ENCODE results near the gene DDX31. TPM values are rescaled to one million over a fixed set of nuclear protein-coding genes. Genes with fewer than 3 reads are reported as not detected.

Gene DDX31
- total RNA-seq, 2 donors from 2014 or later: 13.9 to 16.7 TPM

DNA sequence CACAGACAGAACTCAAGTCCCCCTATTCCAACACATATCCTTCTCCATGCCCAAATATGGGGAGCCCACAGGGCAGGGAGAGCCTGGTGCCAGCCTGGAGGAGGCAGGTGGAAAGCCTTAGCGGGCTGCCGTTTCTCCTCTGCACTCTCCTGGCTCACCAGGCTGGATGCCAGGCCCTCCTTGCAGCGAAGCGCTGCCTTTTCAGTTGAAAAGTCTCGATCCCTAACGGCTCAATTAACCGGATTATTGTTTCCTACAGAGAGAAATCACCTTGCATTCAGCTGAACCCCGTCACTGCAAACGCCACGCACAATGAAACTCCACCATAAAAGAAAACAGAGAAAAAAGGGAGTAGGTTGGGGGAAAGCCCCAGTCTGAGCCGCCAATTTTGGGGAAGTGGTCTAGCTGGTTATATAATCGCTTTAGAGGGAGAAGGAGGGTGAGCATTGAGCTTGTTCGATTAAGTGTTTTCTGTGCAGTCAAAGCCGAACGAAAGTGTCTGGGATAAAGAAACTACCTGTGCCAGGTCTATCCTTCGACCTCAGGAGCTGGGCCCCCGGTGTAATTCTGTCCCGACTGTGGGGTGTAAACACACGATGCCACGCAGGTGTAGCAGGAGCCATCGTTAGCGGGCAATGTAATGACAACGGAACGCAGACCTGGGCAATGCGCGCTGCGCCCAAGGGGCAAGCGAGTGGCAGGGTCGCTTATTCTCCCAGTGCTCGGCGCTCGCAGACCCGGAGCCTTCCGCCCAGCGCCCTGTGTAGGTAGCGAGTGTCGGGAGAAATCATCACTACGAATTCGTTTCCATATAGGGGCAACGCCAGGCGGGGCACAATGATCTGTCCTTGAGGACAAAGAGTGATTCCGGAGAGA, 83.6 kb downstream of the DDX31 start:
- Mint-ChIP-seq H3K9me3 (no peaks in the 10 kb centered on the region), H3K4me3 (no peak overlapping the region), H3K27ac (no peak overlapping the region), H3K36me3 (ENCODE audit: insufficient read depth in 2 of 2) (peaks cover 0 to 3% of the 10 kb centered on the region in 2 donors), H3K4me1 (ENCODE audit: low read depth) (peaks cover 19% of the 10 kb centered on the region), H3K27me3 (ENCODE audit: low read depth) (peaks cover 84% of the 10 kb centered on the region)
- DNase-seq (no peak), ATAC-seq (replicated peaks in 1 of 2) (no peak)

DNA sequence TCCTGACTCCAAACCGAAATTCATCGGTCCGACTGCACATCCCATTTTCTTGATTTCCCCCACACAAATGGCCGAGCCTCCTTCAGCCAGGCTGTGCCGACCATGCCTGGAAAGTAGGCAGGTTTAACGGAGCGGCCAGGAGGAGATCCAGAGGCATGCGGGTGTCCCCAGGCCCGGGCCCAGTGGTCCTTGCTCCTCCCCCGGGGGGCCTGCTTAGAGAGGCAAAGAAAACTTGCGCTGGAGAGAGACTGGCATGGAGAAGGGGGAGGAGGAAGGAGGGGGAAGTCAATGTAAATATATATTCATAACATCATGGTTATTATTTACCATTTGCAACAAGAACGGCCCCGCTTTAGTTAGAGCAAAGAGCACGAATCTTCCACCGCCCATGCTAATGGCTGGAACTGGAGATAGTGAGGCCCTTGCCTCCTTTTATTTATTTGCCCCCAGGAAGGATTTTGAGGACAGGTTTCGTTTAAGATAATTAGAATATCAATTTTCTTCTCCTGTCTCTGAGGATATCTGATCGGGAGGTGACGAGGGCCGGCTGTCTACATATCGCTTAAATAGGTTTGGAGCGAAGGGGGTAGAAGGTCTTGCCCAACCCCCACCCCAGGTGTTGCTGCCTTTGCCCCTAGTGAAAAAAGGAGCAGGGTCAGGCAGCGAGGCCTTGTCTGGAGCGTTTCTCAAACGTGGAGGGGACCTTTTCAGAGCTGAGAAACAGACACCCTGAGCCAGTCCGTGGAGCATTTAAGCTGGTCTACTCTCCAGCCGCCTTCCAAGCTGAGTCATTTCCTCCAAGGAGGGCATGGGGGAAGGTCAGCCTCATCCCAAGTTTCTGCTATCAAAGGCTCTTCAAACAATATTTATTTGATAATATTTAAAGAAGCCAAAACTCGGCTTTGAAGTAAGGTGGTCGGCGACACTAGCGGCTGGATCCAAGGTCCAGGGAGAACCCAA, 84.9 kb downstream of the DDX31 start:
- peaks cover 0 to 3% of the 10 kb centered on the region in 2 donors for H3K36me3 Mint-ChIP-seq (ENCODE audit: insufficient read depth in 2 of 2)
- peaks cover 19% of the 10 kb centered on the region for H3K4me1 Mint-ChIP-seq (ENCODE audit: low read depth)
- no peaks in the 10 kb centered on the region for H3K9me3 Mint-ChIP-seq
- H3K4me3 Mint-ChIP-seq: no peak overlapping the region
- DNase-seq (no peak), ATAC-seq (replicated peaks in 1 of 2) (no peak)
- H3K27ac Mint-ChIP-seq: no peak overlapping the region
- H3K27me3 Mint-ChIP-seq (ENCODE audit: low read depth): peaks cover 82% of the 10 kb centered on the region

DNA sequence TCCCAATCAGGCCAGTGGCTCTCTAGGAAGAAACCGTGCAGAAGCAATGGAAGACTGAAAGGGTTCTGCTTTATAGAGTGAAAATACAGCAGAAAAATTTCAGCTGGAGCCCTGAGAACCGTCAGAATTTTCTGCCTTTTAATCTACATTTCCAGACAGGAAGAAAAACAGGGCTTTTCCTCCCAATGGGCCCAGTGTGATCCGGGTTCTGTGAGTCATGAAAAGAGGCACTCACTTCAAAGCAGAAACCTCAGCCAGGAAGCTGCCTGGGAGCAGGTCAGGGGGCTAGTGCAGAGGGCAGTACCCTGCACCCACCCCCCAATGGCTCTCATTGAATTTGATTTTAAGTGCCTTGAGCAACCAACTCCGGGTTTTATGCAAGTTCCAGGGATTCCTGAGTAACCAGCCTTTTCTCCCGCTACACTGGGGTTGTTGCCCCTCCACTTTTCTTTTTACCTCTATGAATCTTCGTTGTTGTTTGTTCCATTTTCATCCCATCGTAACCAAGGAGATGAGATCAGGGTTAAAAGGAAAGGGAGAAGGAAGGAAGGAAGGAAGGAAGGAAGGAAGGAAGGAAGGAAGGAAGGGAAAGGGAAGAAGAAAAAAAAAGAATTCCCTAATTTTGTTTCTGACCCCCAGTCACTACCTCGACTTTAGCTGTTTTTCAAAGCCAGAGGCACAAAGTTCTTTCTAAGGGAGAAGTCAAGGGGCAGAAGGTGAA, 86.0 kb downstream of the DDX31 start:
- H3K4me3 Mint-ChIP-seq: no peak overlapping the region
- DNase-seq (no peak), ATAC-seq (replicated peaks in 1 of 2) (no peak)
- peaks cover 0 to 5% of the 10 kb centered on the region in 2 donors for H3K36me3 Mint-ChIP-seq (ENCODE audit: insufficient read depth in 2 of 2)
- peaks cover 19% of the 10 kb centered on the region for H3K4me1 Mint-ChIP-seq (ENCODE audit: low read depth)
- H3K27me3 Mint-ChIP-seq (ENCODE audit: low read depth): peaks cover 86% of the 10 kb centered on the region
- H3K27ac Mint-ChIP-seq: no peak overlapping the region
- no peaks in the 10 kb centered on the region for H3K9me3 Mint-ChIP-seq

DNA sequence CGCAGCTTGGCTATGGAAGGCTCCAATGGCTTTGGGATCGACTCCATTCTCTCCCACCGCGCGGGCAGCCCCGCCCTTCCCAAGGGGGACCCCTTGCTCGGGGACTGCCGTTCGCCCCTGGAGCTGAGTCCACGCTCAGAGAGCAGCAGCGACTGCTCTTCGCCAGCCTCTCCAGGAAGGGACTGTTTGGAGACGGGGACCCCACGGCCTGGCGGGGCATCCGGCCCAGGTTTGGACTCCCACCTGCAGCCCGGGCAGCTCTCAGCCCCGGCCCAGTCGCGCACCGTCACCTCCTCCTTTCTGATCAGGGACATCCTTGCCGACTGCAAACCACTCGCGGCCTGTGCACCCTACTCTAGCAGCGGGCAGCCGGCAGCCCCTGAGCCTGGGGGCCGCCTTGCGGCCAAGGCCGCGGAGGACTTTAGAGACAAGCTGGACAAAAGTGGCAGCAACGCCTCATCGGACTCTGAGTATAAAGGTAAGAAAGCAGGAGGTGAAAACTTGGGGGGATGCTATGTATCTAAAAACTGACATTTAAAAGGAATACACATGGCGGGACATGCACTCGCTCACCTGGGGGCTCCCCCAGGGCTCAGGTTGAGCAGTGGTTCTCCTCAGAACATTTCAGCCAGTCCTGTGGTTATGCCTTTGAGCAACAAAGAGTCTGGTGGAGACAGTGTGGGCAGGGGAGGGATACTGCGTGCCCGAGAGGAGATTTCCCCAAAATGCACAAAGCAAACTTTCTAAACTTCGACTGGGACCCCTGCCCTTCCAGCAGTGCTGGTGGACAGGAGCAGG, 86.8 kb downstream of the DDX31 start:
- Mint-ChIP-seq H3K9me3 (no peaks in the 10 kb centered on the region), H3K27ac (no peak overlapping the region), H3K4me3 (no peak overlapping the region), H3K36me3 (ENCODE audit: insufficient read depth in 2 of 2) (peaks cover 0 to 5% of the 10 kb centered on the region in 2 donors), H3K4me1 (ENCODE audit: low read depth) (peaks cover 14% of the 10 kb centered on the region), H3K27me3 (ENCODE audit: low read depth) (peaks cover 87% of the 10 kb centered on the region)
- no peak for ATAC-seq (replicated peaks in 1 of 2)
- DNase-seq: no peak

DNA sequence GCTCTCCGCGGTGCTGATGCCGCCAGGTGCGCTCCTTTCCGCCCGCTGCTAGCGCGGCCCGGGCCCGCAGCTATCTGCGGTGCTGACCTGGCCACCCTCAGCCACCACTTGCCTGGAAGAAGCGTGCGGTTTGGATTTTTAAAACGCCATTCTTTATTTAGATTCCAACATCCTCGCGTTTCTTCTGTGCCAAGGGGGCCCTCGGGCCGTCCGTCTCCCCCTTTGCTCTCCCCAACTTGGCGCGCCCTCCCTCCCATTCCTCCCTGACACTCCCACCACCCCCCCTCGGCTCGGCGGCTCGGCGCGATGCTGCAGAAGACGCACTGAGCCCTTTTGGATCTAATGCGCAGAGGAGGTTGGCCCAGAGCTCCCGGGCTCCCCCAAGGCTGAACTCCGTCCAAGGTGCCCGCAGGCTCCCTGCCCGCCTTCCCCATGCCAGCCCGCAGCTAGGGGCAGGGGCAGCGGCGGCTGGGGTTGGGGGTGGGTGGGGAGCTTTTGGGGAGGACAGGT, 87.5 kb downstream of the DDX31 start, which contains the start of gene BARHL1:
Gene BARHL1, plus strand, starts transcription at position 331 of the 510 bp plus-strand sequence. CDS start 192 bp downstream, outside the sequence.
- no peak for DNase-seq
- H3K4me3 Mint-ChIP-seq: peak within 1 kb of the TSS; percentile 74 to 95
- H3K27me3 Mint-ChIP-seq (ENCODE audit: low read depth): peaks cover 87% of the 10 kb centered on the region
- ATAC-seq (replicated peaks in 1 of 2): no peak
- H3K36me3 Mint-ChIP-seq (ENCODE audit: insufficient read depth in 2 of 2): peaks cover 0 to 5% of the 10 kb centered on the region in 2 donors
- H3K27ac Mint-ChIP-seq: peak within 1 kb of the TSS; percentile 91
- no peaks in the 10 kb centered on the region for H3K9me3 Mint-ChIP-seq
- peaks cover 12% of the 10 kb centered on the region for H3K4me1 Mint-ChIP-seq (ENCODE audit: low read depth)

DNA sequence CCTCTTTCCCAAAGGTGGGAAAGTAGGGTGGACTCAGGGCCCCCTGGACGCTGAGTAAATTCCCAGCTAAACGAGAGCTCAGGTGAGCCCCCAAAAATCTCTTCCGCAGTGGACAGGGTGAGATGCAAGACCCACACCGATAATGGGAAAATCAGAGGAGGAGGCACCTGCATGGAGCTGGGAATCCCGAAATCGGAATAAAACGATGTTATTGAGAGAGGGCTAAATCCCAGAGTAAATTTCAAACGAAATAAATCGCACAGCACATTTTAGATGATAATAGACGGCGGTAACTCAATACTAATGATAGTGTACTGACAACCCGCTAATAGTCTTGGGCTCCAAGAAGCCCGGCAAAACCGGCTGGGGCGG, 90.4 kb downstream of the DDX31 start:
- Mint-ChIP-seq H3K4me1 (ENCODE audit: low read depth) (peaks cover 6% of the 10 kb centered on the region), H3K27ac (no peak overlapping the region), H3K27me3 (ENCODE audit: low read depth) (peaks cover 88% of the 10 kb centered on the region), H3K9me3 (no peaks in the 10 kb centered on the region), H3K36me3 (ENCODE audit: insufficient read depth in 2 of 2) (peaks cover 0 to 5% of the 10 kb centered on the region in 2 donors), H3K4me3 (no peak overlapping the region)
- ATAC-seq (replicated peaks in 1 of 2): no peak
- no peak for DNase-seq

DNA sequence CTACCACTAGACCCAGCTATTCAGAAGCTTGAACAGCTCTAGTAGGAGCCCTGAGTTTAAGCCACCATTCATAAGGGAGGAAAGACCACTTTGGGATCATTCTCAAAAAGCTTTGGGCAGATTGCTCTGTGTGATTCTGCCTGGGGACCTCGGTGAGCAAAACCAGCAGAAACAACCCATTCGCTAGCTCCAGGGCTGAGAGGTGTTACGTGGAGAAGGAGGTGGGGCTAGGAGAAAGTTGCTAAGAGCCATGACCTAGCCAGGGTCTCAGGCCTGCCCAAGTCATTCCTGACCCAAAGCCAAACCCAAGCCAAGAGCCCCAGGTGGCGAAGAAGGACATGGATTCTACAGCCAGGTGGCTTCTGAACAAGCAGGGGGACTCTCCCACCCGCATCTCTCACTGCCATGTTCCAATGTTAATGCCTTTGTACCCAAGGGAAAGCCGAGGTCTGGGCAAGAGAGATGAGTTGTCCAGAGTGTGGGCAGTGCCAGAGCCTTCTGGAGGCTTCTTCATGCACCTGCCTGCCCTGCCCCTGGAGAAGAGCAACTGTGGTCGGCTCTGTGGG, 91.3 kb downstream of the DDX31 start:
- Mint-ChIP-seq H3K27me3 (ENCODE audit: low read depth) (peaks cover 82% of the 10 kb centered on the region), H3K27ac (no peak overlapping the region), H3K36me3 (ENCODE audit: insufficient read depth in 2 of 2) (peaks cover 0 to 5% of the 10 kb centered on the region in 2 donors), H3K4me1 (ENCODE audit: low read depth) (peaks cover 6% of the 10 kb centered on the region), H3K4me3 (no peak overlapping the region), H3K9me3 (no peaks in the 10 kb centered on the region)
- ATAC-seq (replicated peaks in 1 of 2) (no peak), DNase-seq (no peak)

DNA sequence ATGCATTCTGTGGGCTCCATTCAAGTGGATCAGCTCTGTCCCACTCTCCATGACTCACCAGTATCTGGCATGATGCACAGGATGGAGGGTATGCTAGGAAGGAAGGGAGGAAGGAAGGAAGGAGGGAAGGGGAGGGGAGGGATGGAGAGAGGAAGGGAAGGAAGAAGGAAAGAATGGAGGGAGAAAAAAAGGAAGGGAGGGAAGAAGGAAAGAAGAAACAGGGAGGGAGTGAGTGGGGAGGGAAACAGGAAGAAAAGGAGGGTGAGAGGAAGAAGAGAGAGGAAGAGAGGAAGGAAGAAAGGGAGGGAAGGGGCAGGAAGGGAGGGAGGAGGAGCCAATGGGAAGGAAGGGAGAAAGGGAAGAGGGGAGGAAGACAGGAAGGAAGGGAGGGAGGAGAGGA, 92.7 kb downstream of the DDX31 start:
- H3K27ac Mint-ChIP-seq: no peak overlapping the region
- no peaks in the 10 kb centered on the region for H3K9me3 Mint-ChIP-seq
- H3K4me1 Mint-ChIP-seq (ENCODE audit: low read depth): peaks cover 6% of the 10 kb centered on the region
- no peak overlapping the region for H3K4me3 Mint-ChIP-seq
- no peak for DNase-seq
- H3K36me3 Mint-ChIP-seq (ENCODE audit: insufficient read depth in 2 of 2): peaks cover 0 to 5% of the 10 kb centered on the region in 2 donors
- peaks cover 80% of the 10 kb centered on the region for H3K27me3 Mint-ChIP-seq (ENCODE audit: low read depth)
- no peak for ATAC-seq (replicated peaks in 1 of 2)

DNA sequence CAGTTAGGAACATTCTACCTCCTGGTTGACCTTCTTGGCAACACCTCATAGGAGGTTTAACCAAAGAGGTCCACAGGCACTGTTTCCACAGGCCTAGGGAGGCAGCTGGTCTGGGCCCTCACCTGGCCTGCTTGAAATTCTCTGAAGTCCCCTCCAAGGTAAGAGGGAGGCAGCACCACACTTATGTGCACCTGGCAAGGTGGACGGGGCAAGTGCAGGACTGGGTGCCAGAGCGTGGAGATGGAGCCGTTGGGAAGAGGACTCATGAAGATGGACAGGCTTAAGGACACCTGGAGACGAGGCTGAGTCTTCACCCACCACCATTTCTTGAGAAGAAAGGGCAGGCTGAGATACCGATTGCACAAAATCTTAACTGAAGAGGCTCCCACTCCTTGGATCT, 94.0 kb downstream of the DDX31 start:
- H3K27ac Mint-ChIP-seq: no peak overlapping the region
- H3K9me3 Mint-ChIP-seq: no peaks in the 10 kb centered on the region
- DNase-seq: no peak
- H3K27me3 Mint-ChIP-seq (ENCODE audit: low read depth): peaks cover 66% of the 10 kb centered on the region
- no peak overlapping the region for H3K4me3 Mint-ChIP-seq
- H3K36me3 Mint-ChIP-seq (ENCODE audit: insufficient read depth in 2 of 2): peaks cover 0 to 2% of the 10 kb centered on the region in 2 donors
- H3K4me1 Mint-ChIP-seq (ENCODE audit: low read depth): no peaks in the 10 kb centered on the region
- ATAC-seq (replicated peaks in 1 of 2): no peak

DNA sequence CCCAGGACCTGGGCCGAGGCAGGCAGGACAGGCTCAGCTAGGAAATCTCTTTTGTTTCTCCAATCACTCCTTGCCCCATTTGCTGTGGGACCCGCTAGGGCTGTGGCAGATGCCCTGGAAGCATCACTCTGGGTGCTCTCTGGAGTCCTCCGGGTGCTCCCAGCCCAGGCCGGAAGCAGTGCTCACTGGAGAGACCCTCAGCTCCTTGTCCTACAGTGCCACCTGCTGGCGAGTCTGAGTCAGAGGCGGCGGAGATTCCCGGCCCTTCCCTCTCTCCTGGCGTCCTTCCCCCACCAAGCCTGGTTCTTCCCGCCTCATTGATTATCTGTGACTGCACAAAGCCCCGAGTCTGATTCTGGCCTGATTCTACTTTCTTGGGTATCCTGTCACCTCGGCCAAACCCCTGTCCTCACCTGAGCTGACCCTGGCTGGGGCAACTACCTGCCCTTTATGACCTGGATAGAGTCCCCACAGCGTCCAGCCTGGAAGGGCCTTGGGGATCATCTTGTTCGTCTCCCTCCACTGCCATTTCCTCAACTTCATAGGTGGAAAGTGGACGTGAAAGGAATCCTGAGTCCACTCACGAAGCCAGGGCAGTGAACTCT, 94.7 kb downstream of the DDX31 start:
- no peak overlapping the region for H3K27ac Mint-ChIP-seq
- ATAC-seq (replicated peaks in 1 of 2) (peak; percentile 73 to 77), DNase-seq (peak; percentile 65 to 67)
- H3K4me1 Mint-ChIP-seq (ENCODE audit: low read depth): no peaks in the 10 kb centered on the region
- no peaks in the 10 kb centered on the region for H3K9me3 Mint-ChIP-seq
- peaks cover 64% of the 10 kb centered on the region for H3K27me3 Mint-ChIP-seq (ENCODE audit: low read depth)
- no peak overlapping the region for H3K4me3 Mint-ChIP-seq
- H3K36me3 Mint-ChIP-seq (ENCODE audit: insufficient read depth in 2 of 2): peaks cover 0 to 2% of the 10 kb centered on the region in 2 donors

DNA sequence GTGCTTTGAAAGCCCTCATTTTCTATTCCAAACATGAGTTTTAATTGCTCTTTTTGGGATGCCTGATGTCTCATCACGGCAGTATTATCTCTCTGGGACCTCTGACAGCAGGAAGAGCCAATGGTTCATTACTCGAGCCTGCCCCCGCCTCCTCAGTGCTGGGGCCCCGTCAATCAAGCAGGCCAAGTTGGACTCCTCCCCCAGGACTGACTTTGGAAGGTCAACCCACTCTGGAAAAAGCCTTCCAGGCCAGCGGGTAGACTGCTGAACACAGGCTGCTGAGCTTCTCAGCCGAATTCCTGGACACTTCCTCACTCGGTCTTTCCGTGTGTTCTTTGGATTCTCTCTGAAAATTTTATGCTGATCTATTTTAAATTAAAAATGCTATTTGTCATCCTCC, 96.9 kb downstream of the DDX31 start:
- Mint-ChIP-seq H3K4me3 (no peak overlapping the region), H3K36me3 (ENCODE audit: insufficient read depth in 2 of 2) (no peaks in the 10 kb centered on the region), H3K27me3 (ENCODE audit: low read depth) (peaks cover 43% of the 10 kb centered on the region), H3K4me1 (ENCODE audit: low read depth) (no peaks in the 10 kb centered on the region), H3K9me3 (no peaks in the 10 kb centered on the region), H3K27ac (no peak overlapping the region)
- ATAC-seq (replicated peaks in 1 of 2) (no peak), DNase-seq (no peak)

All from activated T-cell treated with anti-CD3 and anti-CD28 coated beads, Interleukin-2, amount 50 U/mL, for 72 hours (primary cell).